ENCODE results near the gene PGBD2. TPM values are rescaled to one million over a fixed set of nuclear protein-coding genes. Genes with fewer than 3 reads are reported as not detected.

PGBD2 gene
- total and polyA plus RNA-seq, 9 of the 15 experiments (the other 6 are each of a cell fraction or from before 2014, with no cell fraction given), result 11.9 to 21.8 (median 14.7) TPM

DNA sequence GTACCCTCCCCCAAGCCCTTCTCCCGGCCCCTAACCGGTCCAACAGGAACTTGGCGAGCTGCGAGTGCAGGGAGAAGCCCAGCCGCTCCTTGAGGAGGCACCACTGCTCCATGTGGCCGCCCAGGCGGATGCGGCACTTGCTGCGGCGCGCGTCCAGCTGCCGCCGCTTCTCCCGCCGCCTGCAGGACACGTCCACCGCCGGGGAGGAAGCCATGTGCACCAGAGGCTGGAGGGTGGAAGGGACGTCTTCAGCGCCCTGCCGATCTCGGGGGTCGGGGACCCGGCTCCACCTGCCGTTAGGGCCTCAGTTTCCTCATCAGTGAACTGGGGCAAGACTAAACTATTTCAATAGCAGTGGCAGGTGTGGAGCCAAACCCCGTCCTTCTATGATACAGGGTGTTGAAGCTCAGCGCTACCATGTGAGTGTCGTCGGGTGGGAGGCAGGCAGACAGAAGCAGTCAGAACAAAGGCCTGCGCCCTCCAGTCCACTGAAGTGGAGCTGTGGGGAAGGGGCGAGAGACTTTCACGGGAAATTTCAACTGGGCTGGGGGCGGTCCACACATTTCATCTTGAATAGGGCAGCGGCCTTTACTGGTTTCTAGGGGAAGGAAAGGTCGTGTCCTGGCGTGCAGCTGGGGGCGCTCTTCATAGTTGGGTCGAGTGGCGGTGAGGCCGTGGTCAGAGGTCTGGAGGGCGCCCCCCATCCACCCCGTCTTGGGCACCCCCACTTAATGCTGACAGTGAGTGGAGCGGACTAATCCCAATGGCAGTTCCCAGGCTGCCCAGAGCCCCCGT is 47.7 kb upstream of the PGBD2 start (continued):
- TF ChIP-seq, protein P1, sequence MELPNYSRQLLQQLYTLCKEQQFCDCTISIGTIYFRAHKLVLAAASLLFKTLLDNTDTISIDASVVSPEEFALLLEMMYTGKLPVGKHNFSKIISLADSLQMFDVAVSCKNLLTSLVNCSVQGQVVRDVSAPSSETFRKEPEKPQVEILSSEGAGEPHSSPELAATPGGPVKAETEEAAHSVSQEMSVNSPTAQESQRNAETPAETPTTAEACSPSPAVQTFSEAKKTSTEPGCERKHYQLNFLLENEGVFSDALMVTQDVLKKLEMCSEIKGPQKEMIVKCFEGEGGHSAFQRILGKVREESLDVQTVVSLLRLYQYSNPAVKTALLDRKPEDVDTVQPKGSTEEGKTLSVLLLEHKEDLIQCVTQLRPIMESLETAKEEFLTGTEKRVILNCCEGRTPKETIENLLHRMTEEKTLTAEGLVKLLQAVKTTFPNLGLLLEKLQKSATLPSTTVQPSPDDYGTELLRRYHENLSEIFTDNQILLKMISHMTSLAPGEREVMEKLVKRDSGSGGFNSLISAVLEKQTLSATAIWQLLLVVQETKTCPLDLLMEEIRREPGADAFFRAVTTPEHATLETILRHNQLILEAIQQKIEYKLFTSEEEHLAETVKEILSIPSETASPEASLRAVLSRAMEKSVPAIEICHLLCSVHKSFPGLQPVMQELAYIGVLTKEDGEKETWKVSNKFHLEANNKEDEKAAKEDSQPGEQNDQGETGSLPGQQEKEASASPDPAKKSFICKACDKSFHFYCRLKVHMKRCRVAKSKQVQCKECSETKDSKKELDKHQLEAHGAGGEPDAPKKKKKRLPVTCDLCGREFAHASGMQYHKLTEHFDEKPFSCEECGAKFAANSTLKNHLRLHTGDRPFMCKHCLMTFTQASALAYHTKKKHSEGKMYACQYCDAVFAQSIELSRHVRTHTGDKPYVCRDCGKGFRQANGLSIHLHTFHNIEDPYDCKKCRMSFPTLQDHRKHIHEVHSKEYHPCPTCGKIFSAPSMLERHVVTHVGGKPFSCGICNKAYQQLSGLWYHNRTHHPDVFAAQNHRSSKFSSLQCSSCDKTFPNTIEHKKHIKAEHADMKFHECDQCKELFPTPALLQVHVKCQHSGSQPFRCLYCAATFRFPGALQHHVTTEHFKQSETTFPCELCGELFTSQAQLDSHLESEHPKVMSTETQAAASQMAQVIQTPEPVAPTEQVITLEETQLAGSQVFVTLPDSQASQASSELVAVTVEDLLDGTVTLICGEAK (IDR thresholded peaks at IDR 0.05), result peak; percentile 45
- TF ChIP-seq, protein P1 (CRISPR knock-in tag; IDR thresholded peaks at IDR 0.05), result 0 out of 2 replicates have a peak, but pooled peaks have one; percentile 54
- TF ChIP-seq ZKSCAN8 (CRISPR knock-in tag; IDR thresholded peaks at IDR 0.05) (no peak), ELF1 (tag; IDR thresholded peaks at IDR 0.05) (no peak; the same call in none of the 2 replicates), ZNF766 (CRISPR knock-in tag; conservative IDR thresholded peaks at IDR 0.05) (no peak), PML (IDR thresholded peaks at IDR 0.05; ENCODE audit: low read length) (no peak), ESRRA (IDR thresholded peaks at IDR 0.05; ENCODE audit: borderline replicate concordance, low read depth) (no peak; the same call in 1 of the 2 replicates), HDAC6 (IDR thresholded peaks at IDR 0.05; ENCODE audit: low read depth, low read length) (no peak)
- TF ChIP-seq, protein P2, sequence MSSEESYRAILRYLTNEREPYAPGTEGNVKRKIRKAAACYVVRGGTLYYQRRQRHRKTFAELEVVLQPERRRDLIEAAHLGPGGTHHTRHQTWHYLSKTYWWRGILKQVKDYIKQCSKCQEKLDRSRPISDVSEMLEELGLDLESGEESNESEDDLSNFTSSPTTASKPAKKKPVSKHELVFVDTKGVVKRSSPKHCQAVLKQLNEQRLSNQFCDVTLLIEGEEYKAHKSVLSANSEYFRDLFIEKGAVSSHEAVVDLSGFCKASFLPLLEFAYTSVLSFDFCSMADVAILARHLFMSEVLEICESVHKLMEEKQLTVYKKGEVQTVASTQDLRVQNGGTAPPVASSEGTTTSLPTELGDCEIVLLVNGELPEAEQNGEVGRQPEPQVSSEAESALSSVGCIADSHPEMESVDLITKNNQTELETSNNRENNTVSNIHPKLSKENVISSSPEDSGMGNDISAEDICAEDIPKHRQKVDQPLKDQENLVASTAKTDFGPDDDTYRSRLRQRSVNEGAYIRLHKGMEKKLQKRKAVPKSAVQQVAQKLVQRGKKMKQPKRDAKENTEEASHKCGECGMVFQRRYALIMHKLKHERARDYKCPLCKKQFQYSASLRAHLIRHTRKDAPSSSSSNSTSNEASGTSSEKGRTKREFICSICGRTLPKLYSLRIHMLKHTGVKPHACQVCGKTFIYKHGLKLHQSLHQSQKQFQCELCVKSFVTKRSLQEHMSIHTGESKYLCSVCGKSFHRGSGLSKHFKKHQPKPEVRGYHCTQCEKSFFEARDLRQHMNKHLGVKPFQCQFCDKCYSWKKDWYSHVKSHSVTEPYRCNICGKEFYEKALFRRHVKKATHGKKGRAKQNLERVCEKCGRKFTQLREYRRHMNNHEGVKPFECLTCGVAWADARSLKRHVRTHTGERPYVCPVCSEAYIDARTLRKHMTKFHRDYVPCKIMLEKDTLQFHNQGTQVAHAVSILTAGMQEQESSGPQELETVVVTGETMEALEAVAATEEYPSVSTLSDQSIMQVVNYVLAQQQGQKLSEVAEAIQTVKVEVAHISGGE (CRISPR knock-in tag; IDR thresholded peaks at IDR 0.05), result no peak; a peak in 2 of 6 replicates
- TF ChIP-seq, protein P3, sequence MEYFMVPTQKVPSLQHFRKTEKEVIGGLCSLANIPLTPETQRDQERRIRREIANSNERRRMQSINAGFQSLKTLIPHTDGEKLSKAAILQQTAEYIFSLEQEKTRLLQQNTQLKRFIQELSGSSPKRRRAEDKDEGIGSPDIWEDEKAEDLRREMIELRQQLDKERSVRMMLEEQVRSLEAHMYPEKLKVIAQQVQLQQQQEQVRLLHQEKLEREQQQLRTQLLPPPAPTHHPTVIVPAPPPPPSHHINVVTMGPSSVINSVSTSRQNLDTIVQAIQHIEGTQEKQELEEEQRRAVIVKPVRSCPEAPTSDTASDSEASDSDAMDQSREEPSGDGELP (CRISPR knock-in tag; IDR thresholded peaks at IDR 0.05; ENCODE audit: borderline replicate concordance), result peak; percentile 93
- TF ChIP-seq, protein P4, sequence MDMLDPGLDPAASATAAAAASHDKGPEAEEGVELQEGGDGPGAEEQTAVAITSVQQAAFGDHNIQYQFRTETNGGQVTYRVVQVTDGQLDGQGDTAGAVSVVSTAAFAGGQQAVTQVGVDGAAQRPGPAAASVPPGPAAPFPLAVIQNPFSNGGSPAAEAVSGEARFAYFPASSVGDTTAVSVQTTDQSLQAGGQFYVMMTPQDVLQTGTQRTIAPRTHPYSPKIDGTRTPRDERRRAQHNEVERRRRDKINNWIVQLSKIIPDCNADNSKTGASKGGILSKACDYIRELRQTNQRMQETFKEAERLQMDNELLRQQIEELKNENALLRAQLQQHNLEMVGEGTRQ (CRISPR knock-in tag; IDR thresholded peaks at IDR 0.05), result 0 out of 2 replicates have a peak, but pooled peaks have one; percentile 32
